ENCODE data around the gene NRBP1. TPM values are rescaled to one million over a fixed set of nuclear protein-coding genes. Genes with fewer than 3 reads are reported as not detected.

NRBP1 gene
- total RNA-seq, 1 experiment from 2014 or later: 66.6 TPM

DNA sequence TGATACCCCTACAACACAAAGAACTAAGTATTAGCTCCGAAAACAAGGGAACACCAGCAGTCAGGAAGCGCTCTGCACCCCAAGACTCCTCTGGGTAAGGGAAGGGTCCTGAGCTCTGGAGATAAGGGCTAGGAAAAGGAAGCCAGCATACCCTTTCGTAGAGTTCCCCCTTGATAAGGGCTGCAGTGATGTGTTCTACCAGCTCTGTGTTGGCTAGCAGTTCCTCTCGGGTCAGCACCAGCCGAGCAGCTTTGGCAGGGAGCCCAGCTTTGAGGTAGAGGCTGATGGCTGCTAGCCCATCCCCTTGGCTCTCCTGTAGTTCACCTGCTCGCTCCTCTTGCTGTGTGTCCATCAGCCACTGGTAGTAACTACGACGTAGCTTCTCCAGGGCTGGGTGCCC lies 32.7 kb downstream of the NRBP1 start:
- no peak overlapping the region for H3K4me3 ChIP-seq (ENCODE audit: low read length)
- H3K9me2 ChIP-seq (replicated peaks; ENCODE audit: low read length): no peaks in the 10 kb centered on the region
- TF ChIP-seq, protein P1, sequence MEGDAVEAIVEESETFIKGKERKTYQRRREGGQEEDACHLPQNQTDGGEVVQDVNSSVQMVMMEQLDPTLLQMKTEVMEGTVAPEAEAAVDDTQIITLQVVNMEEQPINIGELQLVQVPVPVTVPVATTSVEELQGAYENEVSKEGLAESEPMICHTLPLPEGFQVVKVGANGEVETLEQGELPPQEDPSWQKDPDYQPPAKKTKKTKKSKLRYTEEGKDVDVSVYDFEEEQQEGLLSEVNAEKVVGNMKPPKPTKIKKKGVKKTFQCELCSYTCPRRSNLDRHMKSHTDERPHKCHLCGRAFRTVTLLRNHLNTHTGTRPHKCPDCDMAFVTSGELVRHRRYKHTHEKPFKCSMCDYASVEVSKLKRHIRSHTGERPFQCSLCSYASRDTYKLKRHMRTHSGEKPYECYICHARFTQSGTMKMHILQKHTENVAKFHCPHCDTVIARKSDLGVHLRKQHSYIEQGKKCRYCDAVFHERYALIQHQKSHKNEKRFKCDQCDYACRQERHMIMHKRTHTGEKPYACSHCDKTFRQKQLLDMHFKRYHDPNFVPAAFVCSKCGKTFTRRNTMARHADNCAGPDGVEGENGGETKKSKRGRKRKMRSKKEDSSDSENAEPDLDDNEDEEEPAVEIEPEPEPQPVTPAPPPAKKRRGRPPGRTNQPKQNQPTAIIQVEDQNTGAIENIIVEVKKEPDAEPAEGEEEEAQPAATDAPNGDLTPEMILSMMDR (conservative IDR thresholded peaks at IDR 0.05; ENCODE audit: low read depth, low read length): no peak
- no peak for TF ChIP-seq EZH2phosphoT487 (IDR thresholded peaks at IDR 0.05; ENCODE audit: borderline replicate concordance, low read length)
- no peak for TF ChIP-seq EZH2 (IDR thresholded peaks at IDR 0.05; ENCODE audit: low read length, unreplicated experiment)
- H3K36me3 ChIP-seq (ENCODE audit: low read depth, low read length): no peaks in the 10 kb centered on the region; the same call in 1 of the 2 replicates
- POLR2A ChIA-PET (ENCODE audit: unreplicated experiment): no interaction called here
- H3K4me1 ChIP-seq (ENCODE audit: insufficient read depth, low read length): no peaks in the 10 kb centered on the region
- H3K9me3 ChIP-seq (ENCODE audit: low read length): no peaks in the 10 kb centered on the region
- DNase-seq: no peak
- H3K27ac ChIP-seq (ENCODE audit: low read length): no peak overlapping the region
- H3K9ac ChIP-seq (ENCODE audit: low read length): no peak overlapping the region
- H4K20me1 ChIP-seq (ENCODE audit: low read length): no peaks in the 10 kb centered on the region
- H3K27me3 ChIP-seq (ENCODE audit: low read length): no peaks in the 10 kb centered on the region
- intact Hi-C loops (cut with micrococcal nuclease): no loop called here
- no peaks in the 10 kb centered on the region for H3K79me2 ChIP-seq (ENCODE audit: low read length)
- H2AFZ ChIP-seq (ENCODE audit: low read length): no peak overlapping the region
- ATAC-seq: no peak
- no peak overlapping the region for H3K4me2 ChIP-seq (ENCODE audit: low read length)
- CTCF ChIA-PET: interaction anchor here (0.5 kb wide), 1 partner anchor 30 kb away, joined by 7 read pairs; no protein-coding TSS in a partner anchor
- no TSS peak for BruUV-seq (replicated peaks)
- no peaks in the 10 kb centered on the region for H3F3A ChIP-seq (ENCODE audit: low read length, unreplicated experiment)

DNA sequence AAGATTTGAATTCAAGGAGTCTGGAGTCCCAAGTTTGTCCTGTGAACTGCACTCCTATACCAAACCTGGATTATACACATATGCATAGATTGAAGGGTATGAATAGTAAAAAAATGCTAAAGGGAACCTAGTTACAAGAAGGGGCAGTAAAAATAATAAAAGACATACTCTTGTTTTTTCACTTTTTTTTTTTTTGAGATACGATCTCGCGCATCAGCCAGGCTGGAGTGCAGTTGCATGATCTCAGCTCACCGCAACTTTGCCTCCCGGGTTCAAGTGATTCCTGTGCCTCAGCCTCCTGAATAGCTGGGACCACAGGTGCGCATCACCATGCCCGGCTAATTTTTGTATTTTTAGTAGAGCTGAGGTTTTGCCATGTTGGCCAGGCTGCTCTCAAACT lies 36.0 kb downstream of the NRBP1 start:
- no peaks in the 10 kb centered on the region for H3K9me2 ChIP-seq (replicated peaks; ENCODE audit: low read length)

DNA sequence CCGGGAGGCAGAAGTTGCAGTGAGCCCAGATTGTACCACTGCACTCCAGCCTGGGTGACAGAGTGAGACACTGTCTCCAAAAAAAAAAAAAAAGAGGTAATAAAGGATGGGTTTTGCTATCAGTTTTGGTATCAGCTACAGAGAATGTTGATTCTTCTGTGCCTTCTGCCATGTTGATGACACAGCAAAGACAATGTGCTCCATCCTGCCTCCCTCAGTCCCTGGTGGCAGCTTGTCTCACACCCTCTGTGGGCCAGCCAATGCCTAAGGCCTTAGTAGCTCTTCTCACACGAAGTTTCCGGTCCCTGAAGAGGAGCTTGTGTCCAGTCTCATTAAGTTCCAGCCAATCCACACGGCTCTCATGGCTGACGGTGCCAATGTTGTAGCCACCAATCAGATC lies 43.5 kb downstream of the NRBP1 start:
- CTCF ChIA-PET: no interaction called here
- H3K9me3 ChIP-seq (ENCODE audit: low read length): no peaks in the 10 kb centered on the region
- no peak overlapping the region for H3K9ac ChIP-seq (ENCODE audit: low read length)
- H3K4me1 ChIP-seq (ENCODE audit: insufficient read depth, low read length): no peaks in the 10 kb centered on the region
- ATAC-seq (no peak), DNase-seq (no peak)
- TF ChIP-seq EZH2phosphoT487 (IDR thresholded peaks at IDR 0.05; ENCODE audit: borderline replicate concordance, low read length): no peak
- no peak for TF ChIP-seq EZH2 (IDR thresholded peaks at IDR 0.05; ENCODE audit: low read length, unreplicated experiment)
- intact Hi-C loops (cut with micrococcal nuclease): no loop called here
- POLR2A ChIA-PET (ENCODE audit: unreplicated experiment): no interaction called here
- H4K20me1 ChIP-seq (ENCODE audit: low read length): no peaks in the 10 kb centered on the region
- H3K79me2 ChIP-seq (ENCODE audit: low read length): no peaks in the 10 kb centered on the region
- H3K4me2 ChIP-seq (ENCODE audit: low read length): no peak overlapping the region
- no peaks in the 10 kb centered on the region for H3K9me2 ChIP-seq (replicated peaks; ENCODE audit: low read length)
- H3K36me3 ChIP-seq (ENCODE audit: low read depth, low read length): peaks cover 11% of the 10 kb centered on the region; the same call in 1 of the 2 replicates
- no peak overlapping the region for H3K27ac ChIP-seq (ENCODE audit: low read length)
- H3K27me3 ChIP-seq (ENCODE audit: low read length): no peaks in the 10 kb centered on the region
- no TSS peak for BruUV-seq (replicated peaks)
- H2AFZ ChIP-seq (ENCODE audit: low read length): no peak overlapping the region
- H3F3A ChIP-seq (ENCODE audit: low read length, unreplicated experiment): no peaks in the 10 kb centered on the region
- no peak overlapping the region for H3K4me3 ChIP-seq (ENCODE audit: low read length)

More for the DNA sequence above, 36.0 kb downstream of the NRBP1 start:
- no peak overlapping the region for H3K9ac ChIP-seq (ENCODE audit: low read length)
- no peak overlapping the region for H3K4me3 ChIP-seq (ENCODE audit: low read length)
- POLR2A ChIA-PET (ENCODE audit: unreplicated experiment): no interaction called here
- intact Hi-C loops (cut with micrococcal nuclease): no loop called here
- no peaks in the 10 kb centered on the region for H3K4me1 ChIP-seq (ENCODE audit: insufficient read depth, low read length)
- no peak overlapping the region for H3K4me2 ChIP-seq (ENCODE audit: low read length)
- no peaks in the 10 kb centered on the region for H3F3A ChIP-seq (ENCODE audit: low read length, unreplicated experiment)
- H2AFZ ChIP-seq (ENCODE audit: low read length): no peak overlapping the region
- no peaks in the 10 kb centered on the region for H3K36me3 ChIP-seq (ENCODE audit: low read depth, low read length)
- H3K27me3 ChIP-seq (ENCODE audit: low read length): no peaks in the 10 kb centered on the region
- H3K79me2 ChIP-seq (ENCODE audit: low read length): no peaks in the 10 kb centered on the region
- no TSS peak for BruUV-seq (replicated peaks)
- H3K27ac ChIP-seq (ENCODE audit: low read length): no peak overlapping the region
- CTCF ChIA-PET: no interaction called here
- no peak for DNase-seq
- H4K20me1 ChIP-seq (ENCODE audit: low read length): no peaks in the 10 kb centered on the region
- TF ChIP-seq, protein P1 (conservative IDR thresholded peaks at IDR 0.05; ENCODE audit: low read depth, low read length): no peak
- TF ChIP-seq EZH2phosphoT487 (IDR thresholded peaks at IDR 0.05; ENCODE audit: borderline replicate concordance, low read length): no peak
- ATAC-seq: no peak
- no peaks in the 10 kb centered on the region for H3K9me3 ChIP-seq (ENCODE audit: low read length)

All from PC-3 (cell line).